RWPE1 (cell line): Measurements from ENCODE around the gene ZNF446.
A peak's percentile ranks its signal among the peaks of the same experiment; 100 is the strongest.

Experiments used
- CTCF ChIA-PET: fragments of 350-600 bp; sonication (Branson Sonifier 250); formaldehyde crosslinking; extraction: SDS; loops from one replicate; lab custom pipeline; 2021; lab: Yijun Ruan, JAX
- POLR2A ChIA-PET: fragments of 400-600 bp; formaldehyde crosslinking; extraction: SDS; loops from one replicate; lab custom pipeline; 2020; ENCODE audit warnings: antibody characterized with exemption; ENCODE audit not compliant: low non-redundant PET; lab: Yijun Ruan, JAX
- DNase-seq: peaks from one replicate; pipeline ENCODE4 v3.0.0; 2012; ENCODE audit warnings: low spot score
- H3K27ac ChIP-seq: fragments of 450-650 bp; 2 replicates; pipeline ENCODE4 v1.5.1; 2017
- CTCF ChIP-seq: fragments of 450-650 bp; conservative IDR thresholded peaks from 2 replicates; pipeline ENCODE4 v1.5.1; 2017; ENCODE audit warnings: low read depth, mild to moderate bottlenecking

The ZNF446 gene

GRCh38 chr19:58450856-58451357 lies 25.2 kb upstream of the ZNF446 start:
- ChIA-PET POLR2A (no interaction called here), CTCF (interaction anchor here (0.6 kb wide), 1 partner anchor 26 kb away, joined by 3 read pairs; no protein-coding TSS in a partner anchor)
- TF ChIP-seq CTCF, result no peak
- H3K27ac ChIP-seq, result peak overlapping the region; percentile 62; the same call in 1 of the 2 replicates
- DNase-seq, result no peak

- ChIA-PET CTCF (interaction anchor here (0.6 to 1.0 kb wide), 2 partner anchors 25 to 62 kb away, joined by 3 read pairs; no protein-coding TSS in a partner anchor), POLR2A (no interaction called here)
- TF ChIP-seq CTCF, result no peak
These were observed 24.6 kb upstream of the ZNF446 start, which contains the start of gene ZNF324B for GRCh38 chr19:58451358-58452101. Gene ZNF324B (plus strand): TSS chr19:58451622. CDS start chr19:58453702, 2,080 bp downstream.

GRCh38 chr19:58453743-58454142 lies 22.4 kb upstream of the ZNF446 start:
- DNase-seq, result no peak
- ChIA-PET CTCF (interaction anchor here (0.7 to 1.1 kb wide), 2 partner anchors 65 to 127 kb away, joined by 3 to 7 read pairs; partner anchors contain the start of gene ZSCAN22), POLR2A (no interaction called here)
- no peak for TF ChIP-seq CTCF
- 0 out of 2 replicates have a peak overlapping the region, but pooled peaks have one; percentile 2 for H3K27ac ChIP-seq

More at GRCh38 chr19:58451358-58452101, 24.6 kb upstream of the ZNF446 start, which contains the start of gene ZNF324B:
- peak; percentile 92 for DNase-seq
- peak within 1 kb of the TSS; percentile 62 for H3K27ac ChIP-seq

- no peak for TF ChIP-seq CTCF
- POLR2A ChIA-PET, result no interaction called here
- no peak for DNase-seq
- CTCF ChIA-PET, result no interaction called here
- H3K27ac ChIP-seq, result no peak overlapping the region
These were observed 20.8 kb upstream of the ZNF446 start for GRCh38 chr19:58455306-58455705.

- no peak for DNase-seq
- no peak for TF ChIP-seq CTCF
- ChIA-PET POLR2A (no interaction called here), CTCF (no interaction called here)
- no peak overlapping the region for H3K27ac ChIP-seq
These were observed 20.0 kb upstream of the ZNF446 start for GRCh38 chr19:58456111-58456510.

GRCh38 chr19:58460039-58460438 lies 16.1 kb upstream of the ZNF446 start:
- CTCF ChIA-PET, result interaction anchor here (1.5 kb wide), 1 partner anchor 15 kb away, joined by 6 read pairs; no protein-coding TSS in a partner anchor

More at GRCh38 chr19:58460039-58460438, 16.1 kb upstream of the ZNF446 start:
- POLR2A ChIA-PET, result no interaction called here
- TF ChIP-seq CTCF, result no peak
- no peak overlapping the region for H3K27ac ChIP-seq
- peak; percentile 68 for DNase-seq
